Lower leg skin (tissue), 4 donors: Measurements from ENCODE around the gene XPNPEP3. TPM values are rescaled to one million over a fixed set of nuclear protein-coding genes. Genes with fewer than 3 reads are reported as not detected.
A peak's percentile ranks its signal among the peaks of the same experiment; 100 is the strongest.
"Not testable (repeated sequence)": the region's sequence is repeated elsewhere in the genome, so short reads cannot be mapped to it uniquely, and the experiment has no call there.

Source experiments
- DNase-seq, 2 donors: peaks; one replicate each; pipeline ENCODE4 v3.0.0-alpha.2; 2019; ENCODE audit warnings: low spot score in 2 of 2
- H3K4me3 ChIP-seq: fragments of 200-600 bp; sonication (generic); 2 replicates; pipeline ENCODE4 v1.5.1; 2017; ENCODE audit warnings: mild to moderate bottlenecking, low read depth; ENCODE audit not compliant: poor library complexity, severe bottlenecking
- CTCF ChIP-seq, 3 donors: fragments of 450-650 bp; IDR thresholded peaks; one replicate each; pipeline ENCODE4 v1.5.1; 2016; ENCODE audit warnings: antibody characterized with exemption in 3 of 3, mild to moderate bottlenecking in 3 of 3, moderate library complexity in 2 of 3
- POLR2A ChIP-seq, 2 donors: fragments of 450-650 bp; IDR thresholded peaks; one replicate each; pipeline ENCODE4 v1.6.1; 2016 to 2017; ENCODE audit warnings: antibody characterized with exemption in 2 of 2, mild to moderate bottlenecking in 1 of 2, moderate library complexity in 1 of 2
- WGBS, 2 donors: methylation state at CpG; one replicate each; pipeline ENCODE4 v1.1.5; 2018; 5-methylcytosine and 5-hydroxymethylcytosine counted together
- intact Hi-C: fragments of 100-400 bp; cut with DNase I; formaldehyde crosslinking; loops from one replicate; pipeline ENCODE4 v1.15.0; 2023; ENCODE audit warnings: low total_unique reads
- total RNA-seq, 4 donors: library from RNA; depleted of rRNA; stranded (reverse); fragments of >200 nt; gene quantifications; one replicate each; pipeline ENCODE4 v1.1.0, GENCODE V29; 2016

XPNPEP3 gene
- total RNA-seq, 4 donors from 2014 or later = 8.7 to 11.2 (median 10.6) TPM

DNA sequence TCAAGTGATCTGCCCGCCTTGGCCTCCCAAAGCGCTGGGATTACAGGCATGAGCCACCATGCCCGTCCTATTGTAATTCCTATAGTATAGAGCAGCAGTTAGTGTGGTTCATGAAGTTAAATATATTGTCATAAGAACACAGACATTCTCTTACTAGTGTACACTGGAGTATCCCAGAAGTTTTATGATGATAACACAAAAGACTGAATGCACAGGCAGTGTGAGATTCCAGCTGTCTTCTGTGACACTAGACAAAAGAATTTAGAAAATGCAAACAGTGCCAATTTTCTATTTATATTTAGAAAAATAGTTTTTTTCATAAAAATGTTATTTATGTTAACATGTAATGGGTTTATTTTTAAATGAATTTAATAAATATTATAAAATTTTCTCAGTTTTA is 54.8 kb downstream of the XPNPEP3 start:
- no peak for DNase-seq
- intact Hi-C loops = no loop called here
- WGBS, 2 donors = 95% methylated on average over 3 of the region's 3 CpGs
- no peak for TF ChIP-seq CTCF (IDR thresholded peaks at IDR 0.05)
- no peak for TF ChIP-seq POLR2A (IDR thresholded peaks at IDR 0.05)
- H3K4me3 ChIP-seq = no peak overlapping the region

- intact Hi-C loops, H3K4me3 ChIP-seq, DNase-seq: not testable (repeated sequence)
- 96 to 97% methylated on average over 6 of the region's 6 CpGs for WGBS, 2 donors
Measured at GRCh38 chr22:40912987-40913386, 56.0 kb downstream of the XPNPEP3 start.

DNA sequence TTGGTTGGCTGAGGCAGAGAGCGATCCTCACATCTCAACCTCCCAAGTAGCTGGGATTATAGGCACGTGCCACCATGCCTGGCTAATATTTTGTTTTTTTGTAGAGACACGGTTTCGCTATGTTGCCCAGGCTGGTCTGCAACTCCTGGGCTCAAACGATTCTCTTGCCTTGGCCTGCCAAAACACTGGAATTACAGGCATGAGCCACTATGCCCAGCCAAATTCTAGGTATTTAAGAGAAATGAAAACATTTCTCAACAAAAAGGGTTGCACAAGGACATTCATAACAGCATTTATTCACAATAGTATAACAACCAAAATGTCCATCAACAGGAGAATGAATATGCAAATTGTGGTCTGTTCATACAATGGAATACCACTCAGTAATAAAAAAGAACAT is 62.5 kb downstream of the XPNPEP3 start:
- intact Hi-C loops = no loop called here
- 75 to 82% methylated on average over 5 of the region's 5 CpGs for WGBS, 2 donors

GRCh38 chr22:40920526-40920925 is 63.6 kb downstream of the XPNPEP3 start:
- no peak for TF ChIP-seq POLR2A (IDR thresholded peaks at IDR 0.05)
- no peak for TF ChIP-seq CTCF (IDR thresholded peaks at IDR 0.05)
- WGBS, 2 donors = 79 to 88% methylated on average over 9 of the region's 9 CpGs
- intact Hi-C loops = loop anchor here (5.0 kb wide), 1 partner anchor 317 kb away; no protein-coding TSS in a partner anchor
- no peak overlapping the region for H3K4me3 ChIP-seq
- DNase-seq = no peak

More for the DNA sequence above, 62.5 kb downstream of the XPNPEP3 start:
- TF ChIP-seq CTCF (IDR thresholded peaks at IDR 0.05) = no peak
- no peak for TF ChIP-seq POLR2A (IDR thresholded peaks at IDR 0.05)
- DNase-seq = no peak
- no peak overlapping the region for H3K4me3 ChIP-seq

DNA sequence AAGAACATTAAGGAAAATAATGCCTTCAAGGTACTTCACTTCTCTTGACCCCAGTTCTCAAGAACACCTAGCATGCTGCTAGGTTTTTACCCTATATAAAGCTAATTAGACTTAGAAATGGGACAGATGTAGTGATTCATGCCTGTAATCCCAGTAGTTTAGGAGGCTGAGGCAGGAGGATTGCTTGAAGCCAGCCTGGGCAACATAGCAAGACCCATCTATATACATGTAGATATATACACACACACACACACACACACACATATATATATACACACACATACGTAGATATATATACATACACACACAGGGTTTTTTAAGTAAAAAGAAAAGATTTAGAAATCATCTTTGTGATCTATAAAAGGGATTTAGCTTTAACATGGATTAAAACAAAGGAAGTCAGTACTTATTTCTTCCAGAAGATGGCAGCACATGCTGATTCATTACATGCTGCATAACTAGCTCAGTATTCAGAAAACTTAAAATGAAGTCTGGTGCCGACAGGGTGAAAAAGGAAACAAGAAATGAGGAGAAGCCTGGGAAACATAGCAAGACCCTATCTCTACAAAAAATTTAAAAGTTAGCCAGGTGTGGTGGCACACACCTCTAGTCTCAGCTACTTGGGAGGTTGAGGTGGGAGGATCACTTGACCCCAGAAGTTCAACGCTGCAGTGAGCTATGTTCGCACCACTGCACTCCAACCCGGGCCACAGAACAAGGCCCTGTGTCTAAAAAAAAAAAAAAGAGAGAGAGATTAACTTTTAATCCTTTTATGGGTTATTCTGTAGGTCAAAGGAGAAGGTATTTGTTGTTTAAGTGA is 65.7 kb downstream of the XPNPEP3 start:
- no peak overlapping the region for H3K4me3 ChIP-seq
- WGBS, 2 donors = 53% methylated on average over 5 of the region's 5 CpGs
- intact Hi-C loops = loop anchor here (5.0 kb wide), 1 partner anchor 315 kb away; no protein-coding TSS in a partner anchor
- peak in 1 of 2 donors; percentile 16 for DNase-seq
- TF ChIP-seq POLR2A (IDR thresholded peaks at IDR 0.05) (no peak), CTCF (IDR thresholded peaks at IDR 0.05) (no peak)

DNA sequence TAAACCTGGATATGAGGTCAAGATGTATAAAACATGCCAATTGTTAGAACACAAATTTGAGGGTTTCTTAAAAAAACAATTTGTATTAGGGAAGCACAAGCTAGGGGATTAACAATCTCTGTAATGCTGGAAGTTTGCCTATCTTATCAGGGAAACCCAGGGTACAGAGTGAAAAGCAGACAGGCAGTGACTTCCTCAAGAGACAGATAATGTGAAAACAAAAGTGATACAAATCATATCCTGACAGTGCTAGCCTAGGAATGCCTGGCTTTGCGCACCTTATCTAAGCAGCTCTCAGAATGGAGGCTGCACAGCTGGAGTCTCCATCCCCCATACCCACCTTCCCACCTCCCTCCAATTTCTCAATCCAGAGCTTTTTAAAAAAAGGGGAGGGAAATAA is 71.7 kb downstream of the XPNPEP3 start:
- TF ChIP-seq CTCF (IDR thresholded peaks at IDR 0.05) = no peak
- no peak for TF ChIP-seq POLR2A (IDR thresholded peaks at IDR 0.05)
- no peak overlapping the region for H3K4me3 ChIP-seq
- intact Hi-C loops = no loop called here
- no peak for DNase-seq
- 93 to 94% methylated on average over 1 of the region's 1 CpG for WGBS, 2 donors
